ENCODE results near the gene TSPAN2. TPM values are rescaled to one million over a fixed set of nuclear protein-coding genes. Genes with fewer than 3 reads are reported as not detected.

The TSPAN2 gene
- polyA plus RNA-seq, 2 donors: 1.7 to 4.2 TPM

DNA sequence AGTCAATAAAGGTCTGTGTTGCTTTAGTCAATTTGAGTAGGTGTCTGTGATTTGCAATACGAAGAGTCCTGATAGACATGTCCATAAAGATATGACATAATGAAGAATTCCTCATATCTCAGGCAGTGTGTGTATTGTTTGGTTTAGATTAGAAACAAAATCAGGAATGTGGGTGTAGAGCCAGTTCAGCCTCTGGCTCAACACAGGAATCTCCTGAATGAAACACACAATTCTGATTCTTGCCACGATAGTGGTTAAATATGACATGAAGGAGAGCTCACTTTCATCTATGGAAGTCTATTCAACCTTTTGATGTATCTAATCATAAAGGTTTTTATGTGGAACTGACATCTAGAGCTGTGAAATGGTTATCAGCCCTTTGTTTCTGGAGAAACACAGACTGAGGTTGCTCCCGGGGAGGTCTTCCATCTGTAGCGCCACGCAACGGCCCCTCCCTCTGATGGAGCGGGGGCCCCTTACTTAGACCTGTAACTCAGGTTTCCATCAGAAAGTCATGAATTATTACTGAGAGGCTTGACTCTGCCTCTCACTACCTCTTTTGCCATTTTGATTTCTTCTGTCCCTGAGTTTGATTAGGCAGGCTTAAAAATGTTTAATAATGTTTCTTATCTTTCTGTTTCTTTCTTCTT, 19.5 kb downstream of the TSPAN2 start:
- Histone ChIP-seq H3K4me1 (ENCODE audit: control insufficient read depth in 2 of 2, insufficient read depth in 2 of 2, low read length in 1 of 2) (peaks cover 4 to 10% of the 10 kb centered on the region in 2 donors), H3K27ac (ENCODE audit: low read depth in 2 of 2, low read length in 1 of 2) (peak overlapping the region in 1 of 2 donors; percentile 27), H3K4me3 (ENCODE audit: low read depth in 1 of 2, low read length in 2 of 2) (no peak overlapping the region), H3K9me3 (ENCODE audit: control insufficient read depth in 2 of 2, insufficient read depth in 1 of 2, low read depth in 1 of 2, low read length in 1 of 2) (no peaks in the 10 kb centered on the region), H3K36me3 (ENCODE audit: control insufficient read depth in 2 of 2, insufficient read depth in 2 of 2, low read length in 1 of 2) (no peaks in the 10 kb centered on the region), H3K27me3 (ENCODE audit: control insufficient read depth in 1 of 2, insufficient read depth in 2 of 2, low read length in 2 of 2) (no peaks in the 10 kb centered on the region)
- 46 to 54% methylated on average over 7 of the region's 7 CpGs for WGBS, 2 donors

DNA sequence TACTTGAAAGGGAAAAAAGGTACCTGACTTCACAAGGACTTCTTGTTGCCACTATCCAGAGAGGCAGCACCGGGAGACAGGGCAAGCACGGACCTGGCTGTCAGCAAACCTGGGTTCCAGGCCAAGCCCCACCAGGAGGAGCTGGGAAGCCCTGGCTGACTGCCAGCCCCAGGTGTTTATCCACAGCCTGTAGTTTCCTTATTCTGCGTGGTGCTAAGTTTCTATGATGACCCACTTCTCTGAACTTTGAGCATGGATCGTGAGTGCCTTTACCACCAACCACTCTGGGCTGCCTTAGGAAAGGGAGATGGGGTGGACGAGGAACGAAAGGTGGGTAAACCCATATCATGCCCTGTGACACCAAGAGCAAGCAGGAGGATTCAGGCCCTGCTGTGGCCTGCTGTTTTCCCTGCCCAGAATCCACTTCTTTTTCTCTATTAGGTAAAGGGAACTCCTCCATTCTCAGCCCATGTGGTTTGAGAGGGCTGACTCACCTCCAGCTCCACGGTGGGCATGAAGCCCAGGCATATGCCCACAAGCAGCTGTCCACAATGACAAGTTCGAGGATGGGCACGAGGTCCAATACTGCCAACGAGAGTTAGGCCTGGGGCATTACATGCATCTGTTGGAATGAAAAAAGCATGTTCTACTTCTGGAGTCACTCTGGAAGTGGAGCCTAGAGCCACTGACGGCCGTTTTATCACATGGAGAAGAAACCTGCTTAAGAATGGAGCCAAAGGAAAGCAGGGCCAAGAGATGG, 20.3 kb downstream of the TSPAN2 start:
- Histone ChIP-seq H3K4me1 (ENCODE audit: control insufficient read depth in 2 of 2, insufficient read depth in 2 of 2, low read length in 1 of 2) (peaks cover 4 to 12% of the 10 kb centered on the region in 2 donors), H3K4me3 (ENCODE audit: low read depth in 1 of 2, low read length in 2 of 2) (no peak overlapping the region), H3K9me3 (ENCODE audit: control insufficient read depth in 2 of 2, insufficient read depth in 1 of 2, low read depth in 1 of 2, low read length in 1 of 2) (no peaks in the 10 kb centered on the region), H3K27me3 (ENCODE audit: control insufficient read depth in 1 of 2, insufficient read depth in 2 of 2, low read length in 2 of 2) (no peaks in the 10 kb centered on the region), H3K36me3 (ENCODE audit: control insufficient read depth in 2 of 2, insufficient read depth in 2 of 2, low read length in 1 of 2) (no peaks in the 10 kb centered on the region), H3K27ac (ENCODE audit: low read depth in 2 of 2, low read length in 1 of 2) (peak overlapping the region; percentile 18 to 71)
- WGBS, 2 donors: 41 to 42% methylated on average over 12 of the region's 12 CpGs

DNA sequence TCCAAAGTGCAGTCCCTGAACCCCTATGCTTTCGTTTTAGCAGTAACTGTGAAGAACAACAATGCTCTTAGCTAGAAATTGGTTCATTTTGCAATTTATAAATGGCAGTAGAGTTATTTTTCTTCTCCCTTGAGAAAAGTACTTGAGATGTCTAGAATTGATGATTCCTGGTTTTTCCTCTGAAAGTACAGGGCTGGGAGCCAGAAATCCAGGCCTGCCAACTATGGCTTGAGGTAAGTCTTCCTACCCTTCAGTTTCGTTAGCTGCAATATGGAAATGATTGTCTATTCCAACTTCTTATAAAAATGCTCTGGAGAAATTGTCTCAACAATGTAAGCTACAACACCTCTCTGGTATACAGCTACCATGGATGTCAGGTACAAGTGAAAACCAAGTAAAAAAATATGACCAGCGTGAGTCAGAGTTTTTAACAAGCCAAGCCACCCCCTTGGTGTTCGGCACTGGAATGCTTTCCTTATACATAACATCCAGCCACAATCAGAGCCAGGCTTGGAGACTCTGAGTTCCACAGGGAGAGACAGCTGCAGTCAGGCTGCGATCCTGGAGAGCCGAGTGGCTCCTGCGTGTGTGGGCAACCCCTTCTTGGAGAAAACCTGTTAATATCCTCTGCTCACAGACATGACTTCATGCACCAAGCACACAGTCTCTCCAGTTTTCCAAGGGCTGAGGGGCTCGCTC, 22.0 kb downstream of the TSPAN2 start:
- Histone ChIP-seq H3K4me1 (ENCODE audit: control insufficient read depth in 2 of 2, insufficient read depth in 2 of 2, low read length in 1 of 2) (peaks cover 4 to 14% of the 10 kb centered on the region in 2 donors), H3K36me3 (ENCODE audit: control insufficient read depth in 2 of 2, insufficient read depth in 2 of 2, low read length in 1 of 2) (no peaks in the 10 kb centered on the region), H3K9me3 (ENCODE audit: control insufficient read depth in 2 of 2, insufficient read depth in 1 of 2, low read depth in 1 of 2, low read length in 1 of 2) (no peaks in the 10 kb centered on the region), H3K27ac (ENCODE audit: low read depth in 2 of 2, low read length in 1 of 2) (peak overlapping the region; percentile 13 to 52), H3K4me3 (ENCODE audit: low read depth in 1 of 2, low read length in 2 of 2) (no peak overlapping the region), H3K27me3 (ENCODE audit: control insufficient read depth in 1 of 2, insufficient read depth in 2 of 2, low read length in 2 of 2) (no peaks in the 10 kb centered on the region)
- 51 to 65% methylated on average over 8 of the region's 8 CpGs for WGBS, 2 donors

DNA sequence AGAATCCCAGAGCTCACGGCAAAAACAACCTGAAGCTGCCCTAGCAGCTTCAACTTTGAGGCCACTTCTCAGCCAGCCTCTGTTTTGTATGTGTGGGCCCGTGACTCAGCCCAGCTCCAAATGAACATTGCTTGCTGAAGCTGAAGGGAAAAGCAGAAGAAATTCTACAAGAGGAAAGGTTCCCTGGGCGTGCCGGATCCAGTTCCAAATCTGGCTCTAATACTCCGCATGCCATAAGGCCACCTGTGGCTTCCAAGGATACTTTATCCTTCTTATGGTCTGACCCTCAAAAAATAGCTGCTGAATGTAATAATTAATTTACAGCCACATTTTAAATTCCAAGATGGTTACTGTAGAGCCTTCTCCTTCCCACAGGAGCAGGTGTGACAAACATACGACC, 24.3 kb downstream of the TSPAN2 start:
- Histone ChIP-seq H3K4me1 (ENCODE audit: control insufficient read depth in 2 of 2, insufficient read depth in 2 of 2, low read length in 1 of 2) (peaks cover 4 to 17% of the 10 kb centered on the region in 2 donors), H3K27ac (ENCODE audit: low read depth in 2 of 2, low read length in 1 of 2) (no peak overlapping the region), H3K36me3 (ENCODE audit: control insufficient read depth in 2 of 2, insufficient read depth in 2 of 2, low read length in 1 of 2) (no peaks in the 10 kb centered on the region), H3K9me3 (ENCODE audit: control insufficient read depth in 2 of 2, insufficient read depth in 1 of 2, low read depth in 1 of 2, low read length in 1 of 2) (no peaks in the 10 kb centered on the region), H3K4me3 (ENCODE audit: low read depth in 1 of 2, low read length in 2 of 2) (no peak overlapping the region), H3K27me3 (ENCODE audit: control insufficient read depth in 1 of 2, insufficient read depth in 2 of 2, low read length in 2 of 2) (no peaks in the 10 kb centered on the region)
- 90 to 91% methylated on average over 6 of the region's 6 CpGs for WGBS, 2 donors

DNA sequence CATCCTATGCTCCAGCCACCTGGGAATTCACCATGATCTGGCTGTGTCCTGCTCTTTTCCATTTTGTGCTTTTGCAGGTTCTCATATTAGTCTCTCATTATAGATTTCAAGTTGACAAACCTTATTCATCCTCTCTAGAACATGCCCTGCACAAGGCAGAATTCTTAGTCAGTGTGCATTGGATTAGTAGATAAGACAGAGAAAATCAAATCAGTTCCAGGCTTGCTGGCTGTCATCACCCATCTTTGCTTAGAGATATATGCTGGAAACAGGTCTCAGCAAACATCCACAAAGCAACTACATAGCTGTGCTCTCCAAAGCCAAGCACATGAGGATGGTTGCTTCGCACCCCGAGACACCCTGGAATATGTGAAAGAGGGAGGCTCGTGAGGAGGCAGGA, 24.8 kb downstream of the TSPAN2 start:
- Histone ChIP-seq H3K4me3 (ENCODE audit: low read depth in 1 of 2, low read length in 2 of 2) (no peak overlapping the region), H3K27me3 (ENCODE audit: control insufficient read depth in 1 of 2, insufficient read depth in 2 of 2, low read length in 2 of 2) (no peaks in the 10 kb centered on the region), H3K4me1 (ENCODE audit: control insufficient read depth in 2 of 2, insufficient read depth in 2 of 2, low read length in 1 of 2) (peaks cover 4 to 17% of the 10 kb centered on the region in 2 donors), H3K27ac (ENCODE audit: low read depth in 2 of 2, low read length in 1 of 2) (no peak overlapping the region), H3K36me3 (ENCODE audit: control insufficient read depth in 2 of 2, insufficient read depth in 2 of 2, low read length in 1 of 2) (no peaks in the 10 kb centered on the region), H3K9me3 (ENCODE audit: control insufficient read depth in 2 of 2, insufficient read depth in 1 of 2, low read depth in 1 of 2, low read length in 1 of 2) (no peaks in the 10 kb centered on the region)
- WGBS, 2 donors: 93 to 95% methylated on average over 3 of the region's 3 CpGs

- Histone ChIP-seq H3K27ac (ENCODE audit: low read depth in 2 of 2, low read length in 1 of 2) (no peak overlapping the region), H3K4me1 (ENCODE audit: control insufficient read depth in 2 of 2, insufficient read depth in 2 of 2, low read length in 1 of 2) (peaks cover 2 to 11% of the 10 kb centered on the region in 2 donors), H3K4me3 (ENCODE audit: low read depth in 1 of 2, low read length in 2 of 2) (no peak overlapping the region), H3K27me3 (ENCODE audit: control insufficient read depth in 1 of 2, insufficient read depth in 2 of 2, low read length in 2 of 2) (no peaks in the 10 kb centered on the region), H3K36me3 (ENCODE audit: control insufficient read depth in 2 of 2, insufficient read depth in 2 of 2, low read length in 1 of 2) (no peaks in the 10 kb centered on the region), H3K9me3 (ENCODE audit: control insufficient read depth in 2 of 2, insufficient read depth in 1 of 2, low read depth in 1 of 2, low read length in 1 of 2) (no peaks in the 10 kb centered on the region)
- WGBS, 2 donors: 76 to 81% methylated on average over 7 of the region's 7 CpGs
Measured at GRCh38 chr1:115063228-115063901, 25.9 kb downstream of the TSPAN2 start.

GRCh38 chr1:115062542-115063004, 26.7 kb downstream of the TSPAN2 start:
- Histone ChIP-seq H3K36me3 (ENCODE audit: control insufficient read depth in 2 of 2, insufficient read depth in 2 of 2, low read length in 1 of 2) (no peaks in the 10 kb centered on the region), H3K4me1 (ENCODE audit: control insufficient read depth in 2 of 2, insufficient read depth in 2 of 2, low read length in 1 of 2) (peaks cover 1 to 7% of the 10 kb centered on the region in 2 donors), H3K27me3 (ENCODE audit: control insufficient read depth in 1 of 2, insufficient read depth in 2 of 2, low read length in 2 of 2) (no peaks in the 10 kb centered on the region), H3K27ac (ENCODE audit: low read depth in 2 of 2, low read length in 1 of 2) (peak overlapping the region in 1 of 2 donors; percentile 64), H3K9me3 (ENCODE audit: control insufficient read depth in 2 of 2, insufficient read depth in 1 of 2, low read depth in 1 of 2, low read length in 1 of 2) (no peaks in the 10 kb centered on the region), H3K4me3 (ENCODE audit: low read depth in 1 of 2, low read length in 2 of 2) (no peak overlapping the region)
- 26 to 41% methylated on average over 7 of the region's 7 CpGs for WGBS, 2 donors

DNA sequence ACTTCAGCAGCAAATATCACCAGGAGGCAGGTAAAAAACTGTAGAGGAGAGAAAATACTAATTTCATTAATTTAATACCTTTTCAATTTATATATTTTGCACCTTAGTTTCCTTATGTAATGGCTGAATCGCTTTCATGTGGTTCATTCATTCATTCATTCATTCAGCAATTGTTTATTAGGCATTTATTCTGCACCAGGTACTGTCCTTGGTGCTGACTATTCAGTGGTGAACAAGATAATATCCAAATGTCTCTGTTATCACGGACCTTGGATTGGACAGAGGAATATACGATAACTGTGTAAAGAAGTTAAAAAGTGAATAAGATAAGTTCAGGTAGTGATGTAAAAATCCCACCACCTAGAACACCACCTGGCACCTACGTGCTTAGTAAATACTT, 28.8 kb downstream of the TSPAN2 start:
- WGBS, 2 donors: 66 to 78% methylated on average over 4 of the region's 4 CpGs

GRCh38 chr1:115059316-115059715, 30.0 kb downstream of the TSPAN2 start:
- peaks cover 0 to 7% of the 10 kb centered on the region in 2 donors for H3K4me1 ChIP-seq (ENCODE audit: control insufficient read depth in 2 of 2, insufficient read depth in 2 of 2, low read length in 1 of 2)
- H3K27me3 ChIP-seq (ENCODE audit: control insufficient read depth in 1 of 2, insufficient read depth in 2 of 2, low read length in 2 of 2): no peaks in the 10 kb centered on the region
- 44 to 46% methylated on average over 2 of the region's 2 CpGs for WGBS, 2 donors
- no peak overlapping the region for H3K27ac ChIP-seq (ENCODE audit: low read depth in 2 of 2, low read length in 1 of 2)
- H3K9me3 ChIP-seq (ENCODE audit: control insufficient read depth in 2 of 2, insufficient read depth in 1 of 2, low read depth in 1 of 2, low read length in 1 of 2): no peaks in the 10 kb centered on the region
- no peak overlapping the region for H3K4me3 ChIP-seq (ENCODE audit: low read depth in 1 of 2, low read length in 2 of 2)
- no peaks in the 10 kb centered on the region for H3K36me3 ChIP-seq (ENCODE audit: control insufficient read depth in 2 of 2, insufficient read depth in 2 of 2, low read length in 1 of 2)

More for the DNA sequence above, 28.8 kb downstream of the TSPAN2 start:
- no peaks in the 10 kb centered on the region for H3K9me3 ChIP-seq (ENCODE audit: control insufficient read depth in 2 of 2, insufficient read depth in 1 of 2, low read depth in 1 of 2, low read length in 1 of 2)
- H3K4me3 ChIP-seq (ENCODE audit: low read depth in 1 of 2, low read length in 2 of 2): no peak overlapping the region
- no peaks in the 10 kb centered on the region for H3K27me3 ChIP-seq (ENCODE audit: control insufficient read depth in 1 of 2, insufficient read depth in 2 of 2, low read length in 2 of 2)
- H3K4me1 ChIP-seq (ENCODE audit: control insufficient read depth in 2 of 2, insufficient read depth in 2 of 2, low read length in 1 of 2): peaks cover 0 to 7% of the 10 kb centered on the region in 2 donors
- H3K36me3 ChIP-seq (ENCODE audit: control insufficient read depth in 2 of 2, insufficient read depth in 2 of 2, low read length in 1 of 2): no peaks in the 10 kb centered on the region
- H3K27ac ChIP-seq (ENCODE audit: low read depth in 2 of 2, low read length in 1 of 2): no peak overlapping the region
